ENCODE measurements around the gene GBF1. TPM values are rescaled to one million over a fixed set of nuclear protein-coding genes. Genes with fewer than 3 reads are reported as not detected.
A peak's percentile ranks its signal among the peaks of the same experiment; 100 is the strongest.

Gene GBF1
- total and polyA plus RNA-seq, 8 donors, result 44.7 to 57.2 (median 46.6) TPM

GRCh38 chr10:102240467-102241031, 4.8 kb upstream of the GBF1 start:
- H3K27ac ChIP-seq, result no peak overlapping the region
- no peak for ATAC-seq

GRCh38 chr10:102241032-102241443, 4.3 kb upstream of the GBF1 start:
- ATAC-seq, result no peak
- TF ChIP-seq CTCF (IDR thresholded peaks at IDR 0.05), result no peak

More at GRCh38 chr10:102240467-102241031, 4.8 kb upstream of the GBF1 start:
- no peaks in the 10 kb centered on the region for H3K9me3 ChIP-seq
- peak in 1 of 4 donors; percentile 16 for DNase-seq
- peaks cover 0 to 66% of the 10 kb centered on the region in 2 donors for H3K27me3 ChIP-seq
- intact Hi-C loops (cut with DNase I), result no loop called here
- H3K4me3 ChIP-seq, result peak overlapping the region; percentile 48 to 54
- peaks cover 13 to 27% of the 10 kb centered on the region in 2 donors for H3K4me1 ChIP-seq
- no peak for TF ChIP-seq CTCF (IDR thresholded peaks at IDR 0.05)
- no peaks in the 10 kb centered on the region for H3K36me3 ChIP-seq

GRCh38 chr10:102241444-102242117, 3.8 kb upstream of the GBF1 start, which contains the start of gene PITX3:
Gene PITX3, minus strand, starts transcription at chr10:102241512. Its CDS starts 9,432 bp downstream, at chr10:102232080.
- Histone ChIP-seq H3K36me3 (no peaks in the 10 kb centered on the region), H3K4me3 (peak within 1 kb of the TSS; percentile 48 to 54), H3K27ac (no peak within 1 kb of the TSS), H3K4me1 (peaks cover 18 to 35% of the 10 kb centered on the region in 2 donors), H3K27me3 (peaks cover 0 to 56% of the 10 kb centered on the region in 2 donors), H3K9me3 (no peaks in the 10 kb centered on the region)
- ATAC-seq (peak; percentile 74), DNase-seq (peak; percentile 93 to 97 (median 95))
- intact Hi-C loops (cut with DNase I), result no loop called here
- TF ChIP-seq CTCF (IDR thresholded peaks at IDR 0.05), result no peak

More at GRCh38 chr10:102241032-102241443, 4.3 kb upstream of the GBF1 start:
- peak overlapping the region; percentile 48 to 54 for H3K4me3 ChIP-seq
- H3K36me3 ChIP-seq, result no peaks in the 10 kb centered on the region
- H3K27me3 ChIP-seq, result peaks cover 0 to 61% of the 10 kb centered on the region in 2 donors
- no peak for DNase-seq
- peaks cover 13 to 29% of the 10 kb centered on the region in 2 donors for H3K4me1 ChIP-seq
- intact Hi-C loops (cut with DNase I), result no loop called here
- no peaks in the 10 kb centered on the region for H3K9me3 ChIP-seq
- no peak overlapping the region for H3K27ac ChIP-seq

- H3K4me3 ChIP-seq, result peak overlapping the region; percentile 48 to 54
Measured at GRCh38 chr10:102242118-102242485, 3.2 kb upstream of the GBF1 start.

More at GRCh38 chr10:102242118-102242485, 3.2 kb upstream of the GBF1 start:
- H3K27ac ChIP-seq, result no peak overlapping the region
- intact Hi-C loops (cut with DNase I), result no loop called here
- no peak for TF ChIP-seq CTCF (IDR thresholded peaks at IDR 0.05)
- DNase-seq, result no peak
- H3K4me1 ChIP-seq, result peaks cover 23 to 40% of the 10 kb centered on the region in 2 donors
- no peak for ATAC-seq
- no peaks in the 10 kb centered on the region for H3K9me3 ChIP-seq
- H3K36me3 ChIP-seq, result no peaks in the 10 kb centered on the region
- H3K27me3 ChIP-seq, result peaks cover 0 to 52% of the 10 kb centered on the region in 2 donors

All from left lung (tissue), 10 donors.